Osteocyte (in vitro differentiated cells): ENCODE data around the gene TPRKB. TPM values are rescaled to one million over a fixed set of nuclear protein-coding genes. Genes with fewer than 3 reads are reported as not detected.
"Not testable (repeated sequence)": the region's sequence is repeated elsewhere in the genome, so short reads cannot be mapped to it uniquely, and the experiment has no call there.

Experiments used
- DNase-seq: peaks from one replicate; pipeline ENCODE4 v3.0.0; 2021; ENCODE audit warnings: mixed read lengths; ENCODE audit not compliant: unreplicated experiment; ENCODE audit errors: extremely low spot score
- H3K27ac Mint-ChIP-seq: one replicate; pipeline ENCODE4 v1.8.0; 2021; ENCODE audit warnings: mild to moderate bottlenecking, mixed read lengths; ENCODE audit not compliant: unreplicated experiment
- H3K27me3 Mint-ChIP-seq: one replicate; pipeline ENCODE4 v1.8.0; 2021; ENCODE audit warnings: mixed read lengths; ENCODE audit not compliant: unreplicated experiment
- H3K36me3 Mint-ChIP-seq: one replicate; pipeline ENCODE4 v1.8.0; 2021; ENCODE audit warnings: mixed read lengths; ENCODE audit not compliant: unreplicated experiment
- H3K4me1 Mint-ChIP-seq: one replicate; pipeline ENCODE4 v1.8.0; 2021; ENCODE audit warnings: mixed read lengths; ENCODE audit not compliant: unreplicated experiment
- H3K4me3 Mint-ChIP-seq: one replicate; pipeline ENCODE4 v1.8.0; 2021; ENCODE audit warnings: mild to moderate bottlenecking, moderate library complexity, mixed read lengths; ENCODE audit not compliant: unreplicated experiment
- H3K9me3 Mint-ChIP-seq: one replicate; pipeline ENCODE4 v1.8.0; 2021; ENCODE audit warnings: mixed read lengths; ENCODE audit not compliant: unreplicated experiment
- total RNA-seq: library from RNA; stranded (reverse); gene quantifications from 2 replicates; pipeline ENCODE4 v1.2.1, GENCODE V29; 2021
- TF ChIP-seq, protein P1 (sequence below): fragments of 200-600 bp; sonication (generic); IDR thresholded peaks from 2 replicates; pipeline ENCODE4 v1.5.0; 2021; ENCODE audit warnings: antibody characterized with exemption, mild to moderate bottlenecking, moderate library complexity

Gene TPRKB
- total RNA-seq, 1 donor from 2014 or later: 16.7 TPM

GRCh38 chr2:73736378-73736777 is 767 bp downstream of the TPRKB start:
- peaks cover 6% of the 10 kb centered on the region for H3K9me3 Mint-ChIP-seq
- no peak for DNase-seq
- no peaks in the 10 kb centered on the region for H3K27me3 Mint-ChIP-seq
- H3K36me3 Mint-ChIP-seq: peaks cover 18% of the 10 kb centered on the region
- peaks cover 21% of the 10 kb centered on the region for H3K4me1 Mint-ChIP-seq
- H3K4me3 Mint-ChIP-seq: peak overlapping the region; percentile 97
- H3K27ac Mint-ChIP-seq: peak overlapping the region; percentile 92
- TF ChIP-seq, protein P1, sequence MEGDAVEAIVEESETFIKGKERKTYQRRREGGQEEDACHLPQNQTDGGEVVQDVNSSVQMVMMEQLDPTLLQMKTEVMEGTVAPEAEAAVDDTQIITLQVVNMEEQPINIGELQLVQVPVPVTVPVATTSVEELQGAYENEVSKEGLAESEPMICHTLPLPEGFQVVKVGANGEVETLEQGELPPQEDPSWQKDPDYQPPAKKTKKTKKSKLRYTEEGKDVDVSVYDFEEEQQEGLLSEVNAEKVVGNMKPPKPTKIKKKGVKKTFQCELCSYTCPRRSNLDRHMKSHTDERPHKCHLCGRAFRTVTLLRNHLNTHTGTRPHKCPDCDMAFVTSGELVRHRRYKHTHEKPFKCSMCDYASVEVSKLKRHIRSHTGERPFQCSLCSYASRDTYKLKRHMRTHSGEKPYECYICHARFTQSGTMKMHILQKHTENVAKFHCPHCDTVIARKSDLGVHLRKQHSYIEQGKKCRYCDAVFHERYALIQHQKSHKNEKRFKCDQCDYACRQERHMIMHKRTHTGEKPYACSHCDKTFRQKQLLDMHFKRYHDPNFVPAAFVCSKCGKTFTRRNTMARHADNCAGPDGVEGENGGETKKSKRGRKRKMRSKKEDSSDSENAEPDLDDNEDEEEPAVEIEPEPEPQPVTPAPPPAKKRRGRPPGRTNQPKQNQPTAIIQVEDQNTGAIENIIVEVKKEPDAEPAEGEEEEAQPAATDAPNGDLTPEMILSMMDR: no peak

DNA sequence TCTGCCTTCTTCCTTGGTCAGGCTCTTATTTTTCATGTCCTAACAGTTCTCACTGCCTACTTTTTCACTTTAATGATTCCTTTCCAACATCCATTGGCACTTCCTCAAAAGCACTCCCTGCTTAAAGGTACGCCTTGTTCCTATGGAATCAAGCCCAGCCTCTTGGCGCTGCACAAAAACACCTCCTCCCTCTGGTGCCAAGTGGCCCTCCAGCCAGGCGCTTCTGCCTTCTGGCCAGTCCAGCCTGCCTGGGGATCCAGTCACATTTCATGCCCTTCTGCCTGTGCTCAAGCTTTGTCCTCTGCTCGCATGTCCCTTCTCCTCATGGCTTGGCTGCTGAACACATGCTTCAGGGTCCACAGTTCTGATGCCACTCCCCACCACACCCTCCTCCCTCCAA is 6.3 kb downstream of the TPRKB start:
- H3K36me3 Mint-ChIP-seq: peaks cover 24% of the 10 kb centered on the region
- TF ChIP-seq, protein P1: no peak
- peak; percentile 49 for DNase-seq
- peaks cover under 1% of the 10 kb centered on the region for H3K4me1 Mint-ChIP-seq
- H3K27me3 Mint-ChIP-seq: no peaks in the 10 kb centered on the region
- no peak overlapping the region for H3K4me3 Mint-ChIP-seq
- no peaks in the 10 kb centered on the region for H3K9me3 Mint-ChIP-seq
- H3K27ac Mint-ChIP-seq: no peak overlapping the region

DNA sequence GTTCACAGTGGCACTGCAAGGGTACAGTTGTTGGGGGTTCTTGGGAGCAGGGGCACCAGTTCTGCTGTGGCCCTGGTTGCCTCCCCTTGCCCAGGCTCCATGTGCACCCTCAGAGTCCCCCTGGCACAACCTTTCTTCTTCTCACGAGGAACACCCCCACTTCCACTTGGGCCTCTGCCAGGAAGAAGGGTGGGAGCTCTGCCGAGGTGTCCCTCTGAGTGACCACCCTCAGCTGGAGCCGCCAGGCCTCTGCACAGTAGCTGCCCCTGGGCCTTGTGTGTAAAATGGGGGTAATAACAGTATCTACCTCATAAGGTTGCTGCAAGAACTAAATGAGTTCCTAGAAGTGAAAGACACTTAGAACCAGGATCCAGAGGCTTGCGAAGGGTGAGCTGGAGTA is 8.4 kb downstream of the TPRKB start:
- TF ChIP-seq, protein P1: no peak
- Mint-ChIP-seq H3K9me3 (no peaks in the 10 kb centered on the region), H3K27ac (no peak overlapping the region), H3K27me3 (no peaks in the 10 kb centered on the region), H3K36me3 (peaks cover 23% of the 10 kb centered on the region), H3K4me1 (no peaks in the 10 kb centered on the region), H3K4me3 (no peak overlapping the region)
- DNase-seq: peak; percentile 64

DNA sequence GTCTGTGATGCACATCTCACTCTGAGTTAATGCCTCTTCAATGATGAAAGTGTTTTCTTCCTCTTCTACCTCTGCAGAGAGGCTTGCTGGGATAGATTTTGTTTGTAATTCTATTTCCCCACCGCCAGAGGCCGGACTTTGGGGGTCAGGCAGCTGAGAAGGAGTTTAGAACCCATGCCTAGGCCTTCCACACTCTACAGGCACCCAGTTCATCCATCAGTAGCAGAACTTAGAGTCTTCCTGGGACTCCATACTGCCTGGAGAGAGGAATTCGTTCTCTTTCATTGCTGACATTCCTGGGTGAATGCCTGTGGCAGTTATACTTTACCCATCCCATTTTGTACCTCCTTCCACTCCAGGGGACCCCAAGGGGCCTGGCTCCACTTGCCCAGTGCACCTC is 9.1 kb downstream of the TPRKB start:
- TF ChIP-seq, protein P1: no peak
- DNase-seq: peak; percentile 70
- Mint-ChIP-seq H3K27ac (no peak overlapping the region), H3K9me3 (peaks cover under 1% of the 10 kb centered on the region), H3K27me3 (no peaks in the 10 kb centered on the region), H3K4me1 (no peaks in the 10 kb centered on the region), H3K36me3 (peaks cover 20% of the 10 kb centered on the region), H3K4me3 (no peak overlapping the region)

- H3K27me3 Mint-ChIP-seq, H3K27ac Mint-ChIP-seq, H3K4me3 Mint-ChIP-seq, H3K9me3 Mint-ChIP-seq, DNase-seq, H3K4me1 Mint-ChIP-seq: not testable (repeated sequence)
- H3K36me3 Mint-ChIP-seq: peaks cover 18% of the 10 kb centered on the region
These were observed 10.5 kb downstream of the TPRKB start for GRCh38 chr2:73726657-73727056.
